ENCODE measurements around the gene ATP2A1. TPM values are rescaled to one million over a fixed set of nuclear protein-coding genes. Genes with fewer than 3 reads are reported as not detected.

The ATP2A1 gene
- total and polyA plus RNA-seq, 2 of the 4 experiments (the other 2 are of a cell fraction), result under 0.01 to 0.63 TPM

GRCh38 chr16:28842696-28843095 lies 35.6 kb upstream of the ATP2A1 start:
- no peak overlapping the region for H4K91ac ChIP-seq (ENCODE audit: insufficient read depth, low read depth, low read length)
- H2AFZ ChIP-seq (replicated peaks; ENCODE audit: low read length, poor library complexity), result no peak overlapping the region
- peaks cover 6% of the 10 kb centered on the region for H3K4me1 ChIP-seq (ENCODE audit: control insufficient read depth, insufficient read depth, low read length)
- 100% methylated on average over 2 of the region's 7 CpGs; no CpG with 5 or more reads in 1 of the 2 experiments for WGBS, 2 experiments (ENCODE audit: extremely low coverage in 2 of 2, insufficient read length in 1 of 2)
- no peak overlapping the region for H3K18ac ChIP-seq (ENCODE audit: low read depth, low read length)
- TF ChIP-seq CTCF (conservative IDR thresholded peaks at IDR 0.05; ENCODE audit: low read depth, low read length) (no peak), MXI1 (IDR thresholded peaks at IDR 0.05; ENCODE audit: borderline replicate concordance, low read depth, low read length) (no peak), RFX5 (IDR thresholded peaks at IDR 0.05; ENCODE audit: low read depth, low read length) (no peak), MAFK (IDR thresholded peaks at IDR 0.05; ENCODE audit: low read depth, low read length) (no peak), BHLHE40 (IDR thresholded peaks at IDR 0.05; ENCODE audit: low read depth, low read length) (no peak), MAZ (IDR thresholded peaks at IDR 0.05; ENCODE audit: borderline replicate concordance, low read depth, low read length) (no peak), USF2 (IDR thresholded peaks at IDR 0.05; ENCODE audit: low read depth, low read length) (no peak), POLR2A (IDR thresholded peaks at IDR 0.05; ENCODE audit: low read depth, low read length) (no peak), NFE2L2 (IDR thresholded peaks at IDR 0.05; ENCODE audit: low read depth, low read length) (no peak), CEBPB (IDR thresholded peaks at IDR 0.05; ENCODE audit: low read depth, low read length) (no peak), CHD1 (IDR thresholded peaks at IDR 0.05; ENCODE audit: low read depth, low read length) (no peak), FOS (IDR thresholded peaks at IDR 0.05; ENCODE audit: low read depth, low read length) (no peak), RCOR1 (IDR thresholded peaks at IDR 0.05; ENCODE audit: insufficient replicate concordance, low read length) (no peak), SMC3 (IDR thresholded peaks at IDR 0.05; ENCODE audit: low read depth, low read length) (no peak), RAD21 (IDR thresholded peaks at IDR 0.05; ENCODE audit: low read length) (no peak)
- H3K4ac ChIP-seq (ENCODE audit: low read depth, low read length), result no peak overlapping the region
- no peak overlapping the region for H3K4me3 ChIP-seq (ENCODE audit: insufficient read depth, low read depth, low read length)
- H2BK120ac ChIP-seq (ENCODE audit: low read depth, low read length), result no peak overlapping the region
- no peaks in the 10 kb centered on the region for H3K9me3 ChIP-seq (ENCODE audit: control insufficient read depth, insufficient read depth, low read length)
- H2BK5ac ChIP-seq (ENCODE audit: low read depth, low read length, poor library complexity, severe bottlenecking), result no peak overlapping the region
- no peak overlapping the region for H3K27ac ChIP-seq (ENCODE audit: insufficient read depth, low read length)
- H3K9me1 ChIP-seq (ENCODE audit: insufficient read depth, low read length), result no peaks in the 10 kb centered on the region
- CTCF ChIA-PET, result interaction anchor here (0.6 kb wide), 1 partner anchor 21 kb away, joined by 3 read pairs; the partner anchor contains the start of gene SH2B1
- peaks cover 14 to 41% of the 10 kb centered on the region in 2 experiments; a peak in 3 of 4 replicates for H3K79me1 ChIP-seq (ENCODE audit: low read depth in 1 of 2, low read length in 2 of 2)
- no peaks in the 10 kb centered on the region for H3K27me3 ChIP-seq (ENCODE audit: control insufficient read depth, insufficient read depth, low read length)
- no peak overlapping the region for H3K9ac ChIP-seq (ENCODE audit: low read depth, low read length)
- H3K56ac ChIP-seq (ENCODE audit: extremely low read depth, insufficient read depth, low read length), result no peak overlapping the region
- H2BK15ac ChIP-seq (ENCODE audit: low read depth, low read length), result no peak overlapping the region
- POLR2A ChIA-PET (ENCODE audit: unreplicated experiment), result no interaction called here
- H3K23ac ChIP-seq (ENCODE audit: low read depth, low read length), result no peak overlapping the region
- intact Hi-C loops (cut with micrococcal nuclease), result no loop called here
- no peak overlapping the region for H4K5ac ChIP-seq (ENCODE audit: low read depth, low read length)
- H3K14ac ChIP-seq (replicated peaks; ENCODE audit: low read depth, low read length), result no peak overlapping the region
- in situ Hi-C loops (cut with MboI; ENCODE audit: low sequenced_read_pairs), result no loop called here
- peaks cover 23% of the 10 kb centered on the region for H4K20me1 ChIP-seq (ENCODE audit: insufficient read depth, low read length)
- DNase-seq, result no peak
- H2AK5ac ChIP-seq (ENCODE audit: low read depth, low read length), result no peak overlapping the region
- H4K8ac ChIP-seq (ENCODE audit: low read depth in 2 of 2, low read length in 2 of 2), result no peak overlapping the region
- no peak overlapping the region for H3K4me2 ChIP-seq (ENCODE audit: low read depth, low read length)
- no peak overlapping the region for H2BK20ac ChIP-seq (ENCODE audit: low read depth, low read length)
- BruUV-seq (replicated peaks), result no TSS peak
- H3K36me3 ChIP-seq (ENCODE audit: control insufficient read depth, insufficient read depth, low read length), result peaks cover 46% of the 10 kb centered on the region
- no peak for ATAC-seq (ENCODE audit: low read depth)
- H2AK9ac ChIP-seq (replicated peaks; ENCODE audit: low read depth, low read length, poor library complexity), result no peak overlapping the region
- dilution Hi-C loops (cut with HindIII; ENCODE audit: low sequenced_read_pairs, unreplicated experiment), result no loop called here
